Suprapubic skin (tissue), 4 donors: ENCODE measurements around the gene CHST11. TPM values are rescaled to one million over a fixed set of nuclear protein-coding genes. Genes with fewer than 3 reads are reported as not detected.

ENCODE experiments used
- DNase-seq, 2 donors: peaks; one replicate each; pipeline ENCODE4 v3.0.0-alpha.2; 2019; ENCODE audit warnings: low spot score in 2 of 2
- H3K27ac ChIP-seq: fragments of 200-600 bp; sonication (generic); one replicate; pipeline ENCODE4 v1.5.1; 2019
- H3K27me3 ChIP-seq: fragments of 200-600 bp; sonication (generic); one replicate; pipeline ENCODE4 v1.5.1; 2019
- H3K36me3 ChIP-seq: fragments of 200-600 bp; sonication (generic); one replicate; pipeline ENCODE4 v1.5.1; 2019
- H3K4me1 ChIP-seq: fragments of 200-600 bp; sonication (generic); one replicate; pipeline ENCODE4 v1.5.1; 2019
- H3K4me3 ChIP-seq: fragments of 200-600 bp; sonication (generic); one replicate; pipeline ENCODE4 v1.5.1; 2019; ENCODE audit warnings: mild to moderate bottlenecking
- H3K9me3 ChIP-seq: fragments of 200-600 bp; sonication (generic); one replicate; pipeline ENCODE4 v1.5.1; 2019
- CTCF ChIP-seq, 2 donors: fragments of 200-600 bp in 1 of 2; fragments of 450-650 bp in 1 of 2; sonication (generic) in 1 of 2; IDR thresholded peaks; one replicate each; pipeline ENCODE4 v1.5.1; 2016 to 2019; ENCODE audit warnings: antibody characterized with exemption in 2 of 2, mild to moderate bottlenecking in 1 of 2, moderate library complexity in 1 of 2
- EP300 ChIP-seq: sonication (generic); formaldehyde crosslinking; IDR thresholded peaks from one replicate; pipeline ENCODE4 v1.6.1; 2017; ENCODE audit warnings: antibody characterized with exemption
- POLR2A ChIP-seq, 2 donors: fragments of 450-650 bp; IDR thresholded peaks; one replicate each; pipeline ENCODE4 v1.6.1; 2017; ENCODE audit warnings: antibody characterized with exemption in 2 of 2, mild to moderate bottlenecking in 2 of 2, moderate library complexity in 2 of 2
- POLR2AphosphoS5 ChIP-seq, 3 donors: sonication (generic); formaldehyde crosslinking; IDR thresholded peaks; one replicate each; pipeline ENCODE4 v1.6.1; 2017; ENCODE audit warnings: antibody characterized with exemption in 3 of 3
- WGBS: methylation state at CpG from one replicate; pipeline ENCODE4 v1.1.5; 2018; 5-methylcytosine and 5-hydroxymethylcytosine counted together
- total RNA-seq, 4 donors: library from RNA; depleted of rRNA; stranded (reverse); fragments of >200 nt; gene quantifications; one replicate each; pipeline ENCODE4 v1.1.0, GENCODE V29; 2016

Gene CHST11
- total RNA-seq, 4 donors from 2014 or later, result 1.8 to 5.8 (median 3.8) TPM

DNA sequence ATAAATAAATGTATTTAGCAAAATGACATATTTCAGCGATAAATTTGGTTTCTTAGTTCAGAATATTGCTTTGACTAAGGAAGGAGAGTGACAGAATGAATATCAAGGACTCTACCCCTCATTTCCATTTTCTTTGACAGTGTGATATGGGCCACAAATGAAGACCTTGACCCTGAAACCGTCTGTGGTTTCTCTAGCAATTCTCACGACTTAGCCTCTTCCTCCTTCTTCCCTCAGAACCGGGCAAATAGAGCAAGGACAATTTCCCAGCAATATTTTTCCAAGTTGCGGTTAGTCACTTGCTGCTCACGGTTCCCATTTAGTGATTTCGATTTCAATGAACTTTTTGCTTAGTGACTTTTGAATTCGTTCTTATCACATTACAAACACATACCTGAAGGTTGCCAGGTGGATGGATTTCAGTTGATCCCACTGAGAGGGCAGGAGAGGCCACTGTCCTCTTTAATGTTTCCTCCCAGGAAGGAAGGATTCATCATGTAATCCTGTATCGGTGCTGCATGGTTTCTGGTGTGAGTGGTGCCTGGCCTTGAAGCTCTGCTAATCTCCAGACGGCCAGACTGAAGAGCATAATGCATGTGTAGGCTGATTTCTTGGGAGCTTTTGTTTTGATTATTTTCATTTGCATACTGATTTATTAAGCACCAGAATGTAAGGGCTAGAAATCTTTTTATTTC is 77.6 kb downstream of the CHST11 start:
- Histone ChIP-seq H3K36me3 (no peaks in the 10 kb centered on the region), H3K4me3 (no peak overlapping the region), H3K9me3 (no peaks in the 10 kb centered on the region), H3K27ac (no peak overlapping the region), H3K4me1 (peaks cover 15% of the 10 kb centered on the region), H3K27me3 (no peaks in the 10 kb centered on the region)
- TF ChIP-seq POLR2A (IDR thresholded peaks at IDR 0.05) (no peak), POLR2AphosphoS5 (IDR thresholded peaks at IDR 0.05) (no peak), CTCF (IDR thresholded peaks at IDR 0.05) (no peak), EP300 (no peak)
- WGBS, result 75% methylated on average over 10 of the region's 10 CpGs
- DNase-seq, result no peak

- DNase-seq, result no peak
- H3K9me3 ChIP-seq, result no peaks in the 10 kb centered on the region
- TF ChIP-seq EP300 (no peak), CTCF (IDR thresholded peaks at IDR 0.05) (no peak), POLR2AphosphoS5 (IDR thresholded peaks at IDR 0.05) (no peak)
- H3K36me3 ChIP-seq, result no peaks in the 10 kb centered on the region
- WGBS, result 98% methylated on average over 3 of the region's 3 CpGs
- no peaks in the 10 kb centered on the region for H3K27me3 ChIP-seq
- no peak overlapping the region for H3K4me3 ChIP-seq
- H3K27ac ChIP-seq, result no peak overlapping the region
- H3K4me1 ChIP-seq, result peaks cover 15% of the 10 kb centered on the region
These were observed 78.1 kb downstream of the CHST11 start for GRCh38 chr12:104534857-104535248.

GRCh38 chr12:104535369-104535768 is 78.6 kb downstream of the CHST11 start:
- TF ChIP-seq POLR2A (IDR thresholded peaks at IDR 0.05) (no peak), EP300 (no peak), POLR2AphosphoS5 (IDR thresholded peaks at IDR 0.05) (no peak), CTCF (IDR thresholded peaks at IDR 0.05) (no peak)
- Histone ChIP-seq H3K4me1 (peaks cover 15% of the 10 kb centered on the region), H3K36me3 (no peaks in the 10 kb centered on the region), H3K27ac (no peak overlapping the region), H3K9me3 (no peaks in the 10 kb centered on the region), H3K27me3 (no peaks in the 10 kb centered on the region), H3K4me3 (no peak overlapping the region)
- DNase-seq, result no peak
- WGBS, result 56% methylated on average over 3 of the region's 3 CpGs

- WGBS, result 69% methylated on average over 2 of the region's 2 CpGs
- Histone ChIP-seq H3K4me3 (no peak overlapping the region), H3K4me1 (peaks cover 15% of the 10 kb centered on the region), H3K27me3 (no peaks in the 10 kb centered on the region), H3K36me3 (no peaks in the 10 kb centered on the region), H3K9me3 (no peaks in the 10 kb centered on the region), H3K27ac (no peak overlapping the region)
- no peak for DNase-seq
- no peak for TF ChIP-seq POLR2A (IDR thresholded peaks at IDR 0.05)
- no peak for TF ChIP-seq POLR2AphosphoS5 (IDR thresholded peaks at IDR 0.05)
- no peak for TF ChIP-seq EP300
- no peak for TF ChIP-seq CTCF (IDR thresholded peaks at IDR 0.05)
These were observed 80.1 kb downstream of the CHST11 start for GRCh38 chr12:104536841-104537240.

GRCh38 chr12:104538056-104538455 is 81.3 kb downstream of the CHST11 start:
- WGBS, result 97% methylated on average over 4 of the region's 4 CpGs
- no peak for TF ChIP-seq EP300
- no peak for TF ChIP-seq CTCF (IDR thresholded peaks at IDR 0.05)
- no peak for TF ChIP-seq POLR2A (IDR thresholded peaks at IDR 0.05)
- TF ChIP-seq POLR2AphosphoS5 (IDR thresholded peaks at IDR 0.05), result no peak
- H3K9me3 ChIP-seq, result no peaks in the 10 kb centered on the region
- DNase-seq, result no peak
- H3K36me3 ChIP-seq, result no peaks in the 10 kb centered on the region
- H3K4me3 ChIP-seq, result no peak overlapping the region
- H3K27ac ChIP-seq, result no peak overlapping the region
- H3K27me3 ChIP-seq, result no peaks in the 10 kb centered on the region
- H3K4me1 ChIP-seq, result peaks cover 15% of the 10 kb centered on the region
